GM19468 (cell line): ENCODE results near the gene CTNNBL1.
"Not testable (repeated sequence)": the region's sequence is repeated elsewhere in the genome, so short reads cannot be mapped to it uniquely, and the experiment has no call there.

Experiments used
- ATAC-seq: cut with Tn5 transposase; IDR thresholded peaks from one replicate; pipeline ENCODE4 v1.9.1; 2021; ENCODE audit warnings: mild to moderate bottlenecking, moderate library complexity, moderate number of reproducible peaks; ENCODE audit not compliant: unreplicated experiment; ENCODE audit errors: extremely low read depth

Gene CTNNBL1

GRCh38 chr20:37704955-37705354 is 11.1 kb downstream of the CTNNBL1 start:
- no peak for ATAC-seq

DNA sequence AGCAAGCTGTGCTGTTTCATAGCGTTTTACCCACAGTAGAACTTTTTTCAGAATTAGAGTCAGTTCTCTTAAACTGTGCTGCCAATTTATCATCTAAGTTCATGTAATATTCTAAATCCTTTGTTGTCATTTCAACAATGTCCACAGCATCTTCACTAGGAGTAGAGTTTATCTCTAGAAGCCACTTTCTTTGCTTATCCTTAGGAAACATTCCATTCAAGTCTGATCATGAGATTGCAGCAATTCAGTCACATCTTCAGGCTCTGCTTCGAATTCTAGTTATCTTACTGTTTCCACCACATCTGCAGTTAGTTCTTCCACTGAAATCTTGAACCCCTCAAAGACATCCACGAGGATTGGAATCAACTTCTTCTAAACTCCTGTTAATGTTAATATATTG is 12.5 kb downstream of the CTNNBL1 start:
- no peak for ATAC-seq

DNA sequence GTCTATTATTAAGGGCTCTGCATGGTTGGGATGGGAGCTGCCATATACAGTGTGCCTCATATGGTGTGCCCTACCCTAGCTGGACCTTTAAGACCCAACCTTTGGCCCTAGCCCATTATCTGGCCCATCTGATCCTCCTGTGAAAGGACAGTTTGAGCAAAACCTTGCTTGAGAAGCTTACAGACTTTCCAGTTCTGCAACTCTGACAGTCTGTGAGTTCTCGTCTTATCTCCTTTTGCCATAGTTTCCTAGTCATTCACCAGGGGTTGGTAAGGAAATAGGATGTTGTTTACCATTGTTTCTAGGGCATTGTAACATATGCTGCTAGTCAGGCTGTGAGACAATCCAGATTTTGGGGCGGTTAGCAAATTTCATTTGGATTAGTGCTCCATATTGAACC is 17.2 kb downstream of the CTNNBL1 start:
- no peak for ATAC-seq

DNA sequence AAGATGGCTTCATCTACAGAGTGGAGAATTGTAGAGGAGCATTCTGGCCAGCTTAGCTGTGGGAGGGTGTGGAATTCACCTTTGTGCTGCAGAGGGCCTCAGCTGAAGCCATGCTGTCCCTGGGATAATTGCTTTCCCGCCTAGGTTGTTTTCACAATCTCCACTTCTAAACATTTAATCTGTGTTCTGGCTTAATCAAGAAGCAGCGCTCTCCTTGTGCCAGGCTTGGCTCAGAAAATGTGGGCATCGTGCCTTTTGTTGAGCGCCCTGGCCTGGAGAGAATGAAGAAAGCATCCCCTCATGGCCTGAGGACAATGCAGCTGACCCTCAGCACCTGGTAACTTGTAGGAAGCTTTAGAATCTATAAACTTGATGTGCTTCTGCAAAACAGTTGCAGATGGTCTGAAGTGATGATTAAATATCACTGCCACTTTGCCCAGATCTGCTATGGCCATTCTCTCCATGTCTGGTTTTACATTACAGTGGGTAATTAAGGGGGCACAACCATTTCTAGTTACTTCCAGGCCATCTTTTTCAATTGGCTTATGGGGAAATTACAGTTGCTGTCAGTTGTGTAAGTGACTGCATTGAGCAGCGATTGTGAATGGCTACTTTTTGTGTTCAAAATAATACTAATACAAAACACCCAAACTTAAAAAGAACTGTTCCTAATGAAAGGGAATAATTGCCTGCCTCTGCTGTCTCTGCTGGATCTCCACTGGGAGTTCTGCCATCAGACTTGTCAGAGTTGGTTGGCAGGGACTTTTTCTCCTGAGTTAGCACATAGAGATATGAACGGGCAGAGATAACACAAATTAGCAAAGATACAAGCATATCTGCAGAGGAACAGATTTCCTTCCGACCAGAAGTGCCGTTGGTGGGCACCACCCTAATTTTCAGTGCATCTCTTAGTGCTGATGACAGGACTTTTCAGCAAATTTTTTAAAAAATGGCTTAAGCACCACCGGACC is 18.4 kb downstream of the CTNNBL1 start:
- ATAC-seq = no peak

- ATAC-seq = no peak
Observed at GRCh38 chr20:37713396-37713795, 19.6 kb downstream of the CTNNBL1 start.

- ATAC-seq = no peak
Observed at GRCh38 chr20:37714978-37715672, 21.3 kb downstream of the CTNNBL1 start.

GRCh38 chr20:37721751-37722150 is 27.9 kb downstream of the CTNNBL1 start:
- ATAC-seq = no peak

DNA sequence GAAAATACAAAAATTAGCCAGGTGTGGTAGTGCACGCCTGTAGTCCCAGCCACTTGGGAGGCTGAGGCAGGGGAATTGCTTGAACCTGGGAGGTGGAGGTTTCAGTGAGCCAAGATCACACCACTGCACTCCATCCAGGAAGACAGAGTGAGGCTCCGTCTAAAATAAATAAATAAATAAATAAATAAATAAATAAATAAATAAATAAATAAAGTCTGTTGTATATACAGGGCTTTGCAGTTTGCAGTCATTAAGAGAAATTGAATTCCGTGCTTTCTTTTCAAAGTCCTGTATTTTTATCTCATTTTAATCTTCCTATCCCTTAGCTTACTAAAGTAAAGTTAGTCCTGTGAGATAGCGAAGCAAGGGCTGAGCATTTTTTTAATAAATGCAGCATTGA is 28.5 kb downstream of the CTNNBL1 start:
- ATAC-seq = not testable (repeated sequence)

GRCh38 chr20:37723668-37724067 is 29.8 kb downstream of the CTNNBL1 start:
- ATAC-seq = no peak

DNA sequence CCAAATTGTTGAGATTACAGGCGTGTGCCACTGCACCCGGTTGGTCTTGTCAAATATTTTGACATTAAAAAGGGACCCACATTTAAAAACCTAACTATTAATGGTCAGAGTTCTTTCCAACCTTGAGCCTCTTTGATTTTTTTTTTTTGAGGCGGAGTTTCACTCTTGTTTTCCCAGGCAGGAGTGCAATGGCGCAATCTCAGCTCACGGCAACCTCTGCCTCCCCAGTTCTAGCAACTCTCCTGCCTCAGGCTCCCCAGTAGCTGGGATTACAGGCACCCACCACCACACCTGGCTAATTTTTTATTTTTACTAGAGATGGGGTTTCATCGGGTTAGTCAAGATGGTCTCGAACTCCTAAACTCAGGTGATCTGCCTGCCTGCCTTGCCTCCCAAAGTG is 31.3 kb downstream of the CTNNBL1 start:
- no peak for ATAC-seq

GRCh38 chr20:37725855-37726254 is 32.0 kb downstream of the CTNNBL1 start:
- ATAC-seq = no peak

- no peak for ATAC-seq
Observed at GRCh38 chr20:37726321-37726720, 32.5 kb downstream of the CTNNBL1 start.

DNA sequence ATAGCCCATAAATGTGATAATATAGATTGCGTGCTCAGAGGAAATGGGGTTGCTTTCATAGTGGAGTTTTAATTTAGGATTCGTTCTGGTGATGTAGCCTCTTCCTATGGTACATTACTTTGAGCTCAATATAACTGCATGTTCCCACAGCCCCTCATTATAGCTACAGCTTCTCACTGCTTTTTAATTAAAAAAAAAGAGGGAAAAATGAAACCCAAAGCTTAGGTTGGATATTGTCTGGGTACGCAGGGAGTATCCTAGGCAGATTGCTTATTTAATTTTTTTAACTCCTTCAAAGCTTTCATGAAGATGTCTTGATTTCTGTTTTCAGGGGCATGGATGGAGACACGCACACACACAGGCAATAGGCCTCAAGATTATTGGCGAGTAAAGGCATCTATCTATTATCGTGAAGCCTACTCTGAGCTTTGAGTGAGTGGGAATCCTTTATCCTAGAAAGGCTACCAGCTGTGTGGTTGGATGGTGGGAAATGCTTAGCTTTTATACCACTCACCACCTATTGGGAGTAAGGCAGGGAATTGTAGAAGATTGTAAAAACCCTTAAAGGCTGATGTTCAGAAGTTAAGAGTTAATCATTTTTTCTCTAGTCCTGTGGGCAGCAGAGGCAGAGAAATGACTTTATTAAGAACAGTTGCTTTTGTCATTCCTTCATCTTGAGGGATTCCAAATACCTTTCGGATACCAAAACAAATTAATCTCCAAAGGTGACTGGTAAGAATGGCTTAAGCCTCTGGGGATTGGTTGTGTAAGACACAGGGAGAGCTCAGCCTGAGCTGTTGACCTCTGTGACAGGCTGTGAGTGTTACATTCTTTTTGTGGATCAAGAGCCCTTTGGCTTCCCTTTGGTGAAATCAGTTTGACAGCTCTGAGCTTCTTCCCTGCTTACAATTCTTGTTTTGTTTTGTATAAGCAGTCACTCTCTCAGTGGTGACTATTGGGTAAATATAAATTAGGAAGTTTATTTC is 33.4 kb downstream of the CTNNBL1 start:
- ATAC-seq = no peak

GRCh38 chr20:37727957-37728634 is 34.3 kb downstream of the CTNNBL1 start:
- ATAC-seq = no peak

DNA sequence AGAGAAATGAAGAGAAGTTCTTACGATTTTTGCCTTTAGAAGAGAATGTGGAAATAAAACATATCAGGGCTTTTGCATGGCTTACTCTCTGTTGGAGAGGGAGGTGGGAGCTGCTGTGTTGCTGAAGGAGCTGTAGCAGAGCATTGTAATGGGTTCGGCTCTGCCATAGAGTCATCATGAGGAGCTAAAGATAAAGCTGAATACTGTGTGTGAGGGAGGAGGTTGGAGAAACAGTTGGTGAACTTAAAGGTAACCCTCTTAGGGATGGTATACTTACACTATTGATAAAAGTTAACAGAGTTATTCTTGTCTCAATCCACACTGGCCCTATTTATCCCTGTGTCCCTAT is 34.8 kb downstream of the CTNNBL1 start:
- no peak for ATAC-seq

DNA sequence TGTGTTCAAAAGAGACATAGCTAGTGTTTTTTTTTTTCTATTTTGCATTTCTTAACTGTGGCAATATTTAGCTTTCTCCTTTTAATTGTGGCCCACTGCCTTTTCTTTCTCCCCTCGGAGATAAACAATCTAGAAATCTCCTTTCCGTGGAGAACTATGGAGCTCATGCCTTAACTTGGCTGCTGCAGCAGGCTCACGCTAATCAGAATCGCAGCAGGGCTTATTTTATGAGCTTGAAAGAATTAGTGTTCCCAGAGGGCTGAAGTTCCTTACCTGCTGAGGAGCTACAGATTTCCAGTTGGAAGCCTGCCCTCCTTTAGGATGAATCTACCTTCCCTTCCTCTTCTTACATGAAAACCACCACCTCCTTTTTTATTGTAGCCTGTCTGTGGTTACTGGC is 35.6 kb downstream of the CTNNBL1 start:
- ATAC-seq = no peak

DNA sequence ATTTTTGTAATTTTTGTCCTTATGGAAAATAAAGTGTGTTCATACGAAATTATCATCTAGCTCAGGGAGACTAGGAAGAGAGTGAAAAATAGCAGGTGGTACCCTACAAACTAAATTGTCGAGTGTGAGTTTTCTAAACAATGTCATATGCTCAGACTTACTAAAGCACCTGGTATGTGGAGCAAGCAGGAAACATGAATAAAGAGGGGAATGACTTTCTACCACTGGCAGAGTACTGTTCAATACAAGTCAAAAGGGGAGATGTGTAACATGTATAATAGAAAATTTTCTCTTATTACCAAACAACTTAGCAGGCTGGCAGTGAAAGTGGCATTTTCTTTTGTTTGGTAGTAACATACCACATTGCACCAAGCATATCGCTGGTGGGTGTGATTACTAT is 36.1 kb downstream of the CTNNBL1 start:
- ATAC-seq = no peak

DNA sequence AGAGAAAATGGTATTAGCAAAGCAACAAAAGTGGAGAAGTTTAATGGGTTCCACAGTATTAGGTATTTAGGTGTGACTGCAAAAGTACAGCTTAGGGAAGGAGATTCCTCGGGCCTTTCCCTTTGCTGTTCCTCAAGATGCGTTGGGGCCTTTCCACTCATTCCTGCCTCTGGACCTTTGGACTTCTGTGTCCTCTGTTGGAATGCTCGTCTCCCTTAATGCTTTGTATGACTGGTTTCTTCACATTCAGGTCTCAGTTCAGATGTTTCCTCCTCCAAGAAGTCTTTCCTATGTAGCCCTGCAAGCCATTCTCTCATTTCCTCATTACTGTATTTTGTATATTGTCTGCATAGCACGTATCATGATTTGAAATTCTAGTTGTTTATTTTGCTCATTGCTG is 39.6 kb downstream of the CTNNBL1 start:
- no peak for ATAC-seq

- no peak for ATAC-seq
Observed at GRCh38 chr20:37734228-37734985, 40.6 kb downstream of the CTNNBL1 start.
